HG03039 (cell line): ENCODE data around the gene TAX1BP3.
A peak's percentile ranks its signal among the peaks of the same experiment; 100 is the strongest.
"Not testable (repeated sequence)": the region's sequence is repeated elsewhere in the genome, so short reads cannot be mapped to it uniquely, and the experiment has no call there.

Experiments
- ATAC-seq: cut with Tn5 transposase; IDR thresholded peaks from one replicate; pipeline ENCODE4 v1.9.1; 2021; ENCODE audit warnings: mild to moderate bottlenecking, moderate library complexity; ENCODE audit not compliant: unreplicated experiment

TAX1BP3 gene, protein sequence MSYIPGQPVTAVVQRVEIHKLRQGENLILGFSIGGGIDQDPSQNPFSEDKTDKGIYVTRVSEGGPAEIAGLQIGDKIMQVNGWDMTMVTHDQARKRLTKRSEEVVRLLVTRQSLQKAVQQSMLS

DNA sequence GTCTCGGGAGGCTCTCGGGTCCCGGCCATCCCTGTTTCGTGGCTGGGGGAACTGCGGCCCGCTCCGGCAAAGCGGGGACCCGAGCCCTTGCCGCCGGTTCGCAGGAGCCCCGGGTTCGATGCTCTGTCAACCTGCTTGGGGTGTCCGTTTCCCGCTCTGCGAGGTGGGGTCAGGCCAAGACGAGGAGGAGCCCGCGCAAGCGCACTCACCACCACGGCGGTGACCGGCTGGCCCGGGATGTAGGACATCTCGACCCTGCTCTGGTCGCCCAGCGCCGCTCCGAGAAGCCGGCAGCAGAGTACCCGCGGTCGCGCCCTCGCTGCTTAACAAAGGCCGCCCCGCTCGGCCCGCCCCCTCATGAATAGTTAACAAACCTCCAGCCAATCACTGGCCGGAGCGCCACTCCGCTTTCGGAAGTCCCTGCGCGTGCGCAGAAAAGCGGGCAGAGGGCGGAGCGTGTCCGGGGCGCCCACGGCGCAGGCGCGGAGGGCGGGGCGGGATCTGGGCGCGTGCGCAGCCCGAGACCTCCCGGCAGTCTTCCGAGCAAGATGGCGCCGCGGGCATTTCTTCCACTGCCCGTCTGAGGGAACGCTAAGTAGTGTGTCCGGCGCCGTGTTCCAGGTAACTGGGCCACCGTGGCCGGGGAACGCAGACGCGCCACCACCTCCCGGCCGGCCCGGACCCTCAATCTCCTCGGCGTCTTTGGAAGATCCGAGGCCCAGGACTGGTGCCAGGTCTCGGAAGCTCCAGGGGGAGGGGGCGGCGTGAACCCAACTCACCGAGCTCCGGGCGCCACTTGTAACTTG, at the start of gene TAX1BP3, which contains the start of gene EMC6:
TSS of gene TAX1BP3 (minus strand) at position 300 of the 806 bp plus-strand sequence. CDS start at position 248, 52 bp downstream.
TSS of gene EMC6 (plus strand) at position 534 of the 806 bp plus-strand sequence. CDS start 335 bp downstream, outside the sequence.
- ATAC-seq, result peak; percentile 74

GRCh38 chr17:3715296-3715695, 46.9 kb upstream of the TAX1BP3 start:
- no peak for ATAC-seq

GRCh38 chr17:3712811-3713463, 44.6 kb upstream of the TAX1BP3 start:
- ATAC-seq, result no peak

DNA sequence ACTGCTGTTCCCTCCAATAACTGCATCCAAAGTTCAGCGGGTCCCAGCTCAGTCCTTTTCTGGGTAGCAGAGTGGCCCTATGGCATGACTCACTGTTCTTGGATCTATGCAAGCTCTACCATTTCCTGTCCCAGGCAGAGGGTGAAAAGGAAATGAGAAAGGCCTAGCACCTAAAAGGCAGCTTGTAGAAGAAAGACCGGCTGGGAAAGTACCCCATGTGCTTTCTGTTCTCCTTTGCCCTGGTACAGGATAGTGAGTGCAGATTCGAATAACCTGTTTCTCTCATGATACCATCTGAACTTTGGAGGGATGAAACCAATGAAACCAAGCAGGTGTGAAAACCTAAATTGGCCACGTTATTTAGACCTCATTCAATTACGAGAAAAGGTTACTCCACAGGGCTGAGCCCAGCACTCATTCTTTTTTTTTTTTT, 42.6 kb upstream of the TAX1BP3 start:
- peak; percentile 86 for ATAC-seq

- no peak for ATAC-seq
Observed at GRCh38 chr17:3708366-3708765, 40.0 kb upstream of the TAX1BP3 start.

GRCh38 chr17:3705718-3705984, 37.3 kb upstream of the TAX1BP3 start:
- not testable (repeated sequence) for ATAC-seq

GRCh38 chr17:3704931-3705717, 36.7 kb upstream of the TAX1BP3 start:
- no peak for ATAC-seq

DNA sequence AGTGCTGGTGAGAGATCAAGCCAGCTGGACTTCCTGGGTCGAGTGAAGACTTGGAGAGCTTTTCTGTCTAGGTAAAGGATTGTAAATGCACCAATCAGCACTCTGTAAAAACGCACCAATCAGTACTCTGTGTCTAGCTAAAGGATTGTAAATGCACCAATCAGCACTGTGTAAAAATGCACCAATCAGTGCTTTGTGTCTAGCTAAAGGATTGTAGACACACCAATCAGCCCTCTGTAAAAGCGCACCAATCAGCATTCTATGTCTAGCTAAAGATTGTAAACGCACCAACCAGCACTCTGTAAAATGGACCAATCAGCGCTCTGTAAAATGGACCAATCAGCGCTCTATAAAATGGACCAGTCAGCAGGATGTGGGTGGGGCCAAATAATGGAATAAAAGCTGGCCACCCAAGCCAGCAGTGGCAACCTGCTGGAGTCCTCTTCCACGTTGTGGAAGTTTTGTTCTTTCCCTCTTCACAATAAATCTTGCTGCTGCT, 33.7 kb upstream of the TAX1BP3 start:
- not testable (repeated sequence) for ATAC-seq

GRCh38 chr17:3699951-3700350, 31.6 kb upstream of the TAX1BP3 start:
- no peak for ATAC-seq

DNA sequence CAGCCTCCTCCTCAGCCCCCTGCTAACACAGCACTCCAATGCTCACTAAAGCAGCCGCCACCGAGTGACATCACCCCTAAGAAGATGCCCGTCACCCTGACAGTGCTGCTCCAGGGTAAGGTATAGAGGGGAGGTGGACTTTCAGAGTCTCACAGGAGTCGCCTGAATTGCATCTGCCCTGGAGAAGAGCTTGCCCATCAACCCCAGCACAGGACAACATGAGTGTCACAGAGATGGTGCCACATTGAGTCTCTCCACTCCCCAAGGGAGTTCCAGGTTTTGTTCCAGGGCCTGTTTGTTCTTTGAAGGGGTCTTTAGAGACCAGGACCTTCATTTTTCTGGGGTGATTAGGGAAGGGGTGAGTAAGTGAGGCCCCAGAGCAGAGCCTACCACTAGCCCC, 29.8 kb upstream of the TAX1BP3 start:
- no peak for ATAC-seq

- no peak for ATAC-seq
Observed at GRCh38 chr17:3697103-3697476, 28.7 kb upstream of the TAX1BP3 start.

DNA sequence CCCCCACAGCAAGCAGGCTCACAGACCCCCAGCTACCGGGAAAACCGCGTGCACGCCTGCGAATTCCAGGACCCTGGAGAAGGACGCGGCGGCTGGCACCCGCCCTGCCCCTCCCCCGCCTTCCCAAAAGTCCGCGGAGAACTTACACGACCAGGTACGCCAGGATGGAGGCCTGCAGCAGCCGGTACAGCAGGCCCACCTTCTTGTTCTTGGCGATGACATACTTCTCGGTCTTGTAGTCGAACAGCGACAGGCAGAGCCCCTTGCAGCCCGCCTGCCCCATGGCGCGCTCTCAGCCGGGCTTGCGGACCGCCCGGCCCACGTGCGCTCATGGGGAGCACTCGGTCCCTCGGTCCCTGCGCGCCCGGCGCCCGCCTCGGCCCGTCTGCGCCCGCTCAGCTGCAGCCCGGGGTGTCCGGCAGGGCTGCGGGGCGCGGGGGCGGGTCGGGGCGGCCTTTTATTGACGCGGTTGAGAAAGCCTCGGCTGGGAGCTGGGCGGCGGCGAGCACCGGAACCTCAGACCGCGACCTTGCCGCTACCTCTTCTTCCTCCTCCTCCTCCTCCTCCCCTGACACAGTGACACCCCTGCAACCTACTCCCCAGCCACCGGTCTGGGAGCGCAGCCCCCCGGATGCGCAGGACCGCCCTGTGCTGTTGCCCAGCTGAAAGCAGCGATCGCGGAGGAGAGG, 27.5 kb upstream of the TAX1BP3 start, which contains the start of gene P2RX5:
TSS of gene P2RX5 (minus strand) at position 433 of the 689 bp plus-strand sequence. CDS start at position 283, 150 bp downstream.
- ATAC-seq, result no peak

- no peak for ATAC-seq
Observed at GRCh38 chr17:3695129-3695722, 26.8 kb upstream of the TAX1BP3 start.

- no peak for ATAC-seq
Observed at GRCh38 chr17:3693829-3694231, 25.5 kb upstream of the TAX1BP3 start.

- no peak for ATAC-seq
Observed at GRCh38 chr17:3693141-3693540, 24.8 kb upstream of the TAX1BP3 start.

DNA sequence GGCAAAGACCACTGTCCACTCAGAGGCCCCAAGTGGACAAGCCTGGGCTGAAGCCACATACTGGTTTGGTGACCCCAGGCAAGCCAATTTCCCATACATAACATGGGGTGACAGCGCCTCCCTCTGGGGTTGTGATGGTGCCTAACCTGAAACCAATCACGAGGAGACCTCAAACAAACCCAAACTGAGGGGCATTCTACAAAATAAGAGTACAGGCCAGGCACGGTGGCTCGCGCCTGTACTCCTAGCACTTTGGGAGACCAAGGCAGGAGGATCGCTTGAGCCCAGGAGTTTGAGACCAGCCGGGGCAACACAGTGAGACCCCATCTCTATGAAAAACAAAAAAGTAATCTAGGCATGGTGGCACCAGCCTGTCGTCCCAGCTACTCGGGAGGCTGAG, 24.0 kb upstream of the TAX1BP3 start:
- ATAC-seq, result no peak

GRCh38 chr17:3691617-3692067, 23.3 kb upstream of the TAX1BP3 start:
- ATAC-seq, result no peak

GRCh38 chr17:3690094-3690715, 21.8 kb upstream of the TAX1BP3 start:
- no peak for ATAC-seq

DNA sequence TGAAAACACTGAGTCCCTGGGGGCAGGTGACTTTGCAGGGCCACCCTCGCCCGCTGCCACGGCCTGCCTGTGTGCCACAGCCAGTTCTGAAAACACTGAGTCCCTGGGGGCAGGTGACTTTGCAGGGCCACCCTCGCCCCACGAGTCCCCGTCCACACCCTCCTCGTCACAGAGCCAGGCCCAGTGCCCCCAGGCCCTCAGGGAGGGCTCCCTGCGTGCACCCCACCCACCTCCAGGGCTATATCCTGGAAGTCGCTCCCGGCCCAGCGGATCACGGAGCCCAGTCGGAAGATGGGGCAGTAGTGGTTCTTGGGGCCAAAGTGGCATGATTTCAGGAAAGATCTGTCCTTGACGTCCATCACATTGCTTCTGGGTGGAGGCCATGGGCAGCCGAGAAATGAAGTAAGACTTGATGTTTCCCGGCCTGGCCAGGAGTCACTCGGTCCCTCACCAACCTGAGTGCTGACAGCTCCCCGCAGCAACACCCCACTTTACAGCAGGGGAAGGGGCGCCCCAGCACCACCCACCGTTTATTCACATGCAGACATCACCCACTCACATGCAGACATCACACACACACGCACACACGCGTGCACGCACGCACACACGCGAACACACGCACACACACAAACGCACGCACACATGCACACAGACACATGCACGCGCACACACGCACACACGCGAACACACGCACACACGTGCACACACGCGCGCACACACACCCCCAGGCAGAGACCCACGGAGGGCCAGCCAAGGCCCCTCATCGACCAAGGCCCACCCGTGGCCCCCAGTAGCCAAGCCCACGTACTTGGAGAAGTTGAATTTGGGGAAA, 21.1 kb upstream of the TAX1BP3 start:
- ATAC-seq, result no peak
